Liver (tissue), 3 donors: Measurements from ENCODE around the gene VPREB1.
"Not testable (repeated sequence)": the region's sequence is repeated elsewhere in the genome, so short reads cannot be mapped to it uniquely, and the experiment has no call there.

ENCODE experiments used
- CTCF ChIP-seq: fragments of 150-350 bp; IDR thresholded peaks from 2 replicates; pipeline ENCODE4 v1.5.1; 2017; ENCODE audit warnings: improper control_type of control experiment, low read depth, low read length; ENCODE audit not compliant: missing input control
- GABPA ChIP-seq, 2 donors: IDR thresholded peaks in 1 of 2; conservative IDR thresholded peaks in 1 of 2; 2 replicates each; pipeline ENCODE4 v1.6.1; 2016; ENCODE audit warnings: antibody characterized with exemption in 2 of 2, mild to moderate bottlenecking in 1 of 2, moderate library complexity in 1 of 2
- REST ChIP-seq: IDR thresholded peaks from 2 replicates; pipeline ENCODE4 v1.6.1; 2016; ENCODE audit warnings: antibody characterized with exemption, mild to moderate bottlenecking
- donor health status: healthy.
- donor health status: healthy.

- TF ChIP-seq CTCF; REST; GABPA (IDR thresholded peaks at IDR 0.05 in 1 of 2, conservative IDR thresholded peaks at IDR 0.05 in 1 of 2): not testable (repeated sequence)
Measured at GRCh38 chr22:22287106-22287626, 42.6 kb downstream of the VPREB1 start.
